SK-N-SH (cell line): ENCODE results near the gene BBX.

Experiments
- CTCF ChIP-seq: fragments of 200-600 bp; sonication (generic); IDR thresholded peaks from 2 replicates; pipeline ENCODE4 v1.6.1; 2017; ENCODE audit warnings: antibody characterized with exemption, mild to moderate bottlenecking, moderate library complexity
- EP300 ChIP-seq, 2 experiments: IDR thresholded peaks; 2 replicates each; pipeline versions ENCODE4 v1.4.0 to v1.6.1; 2012; ENCODE audit warnings: borderline replicate concordance in 1 of 2, low read depth in 1 of 2, low read length in 1 of 2
- FOXM1 ChIP-seq: IDR thresholded peaks from 2 replicates; pipeline ENCODE4 v1.4.0; 2012; ENCODE audit warnings: low read depth, mild to moderate bottlenecking
- JUND ChIP-seq: IDR thresholded peaks from 2 replicates; pipeline ENCODE4 v1.4.0; 2012
- MXI1 ChIP-seq: IDR thresholded peaks from 2 replicates; pipeline ENCODE4 v1.6.1; 2012; ENCODE audit warnings: mild to moderate bottlenecking, low read depth, low read length, improper control_type of control experiment
- NFIC ChIP-seq: IDR thresholded peaks from 2 replicates; pipeline ENCODE4 v1.4.0; 2012; ENCODE audit warnings: borderline replicate concordance
- PBX3 ChIP-seq: IDR thresholded peaks from 2 replicates; pipeline ENCODE4; 2012
- RFX5 ChIP-seq: IDR thresholded peaks from 2 replicates; pipeline ENCODE4 v1.6.1; 2012; ENCODE audit warnings: mild to moderate bottlenecking, improper control_type of control experiment, low read length
- SIN3A ChIP-seq: IDR thresholded peaks from 2 replicates; pipeline ENCODE4 v1.6.1; 2012; ENCODE audit warnings: low read depth, mild to moderate bottlenecking, low read length, moderate library complexity, borderline replicate concordance
- SMC3 ChIP-seq: IDR thresholded peaks from 2 replicates; pipeline ENCODE4 v1.6.1; 2012; ENCODE audit warnings: low read depth, low read length, improper control_type of control experiment
- USF2 ChIP-seq: fragments of 150-350 bp; IDR thresholded peaks from 2 replicates; pipeline ENCODE4 v1.6.1; 2017; ENCODE audit warnings: antibody characterized with exemption, low read length, low read depth, borderline replicate concordance
- ZBTB33 ChIP-seq: IDR thresholded peaks from 2 replicates; pipeline ENCODE4 v1.4.0; 2012; ENCODE audit warnings: low read depth, borderline replicate concordance

GRCh38 chr3:107531917-107532469, 9.2 kb downstream of the BBX start:
- TF ChIP-seq EP300 (IDR thresholded peaks at IDR 0.05; ENCODE audit: borderline replicate concordance in 1 of 2, low read depth in 1 of 2, low read length in 1 of 2) (no peak), USF2 (no peak), CTCF (no peak), JUND (no peak), SIN3A (no peak), MXI1 (no peak), PBX3 (no peak), RFX5 (no peak), ZBTB33 (no peak), NFIC (no peak), FOXM1 (no peak), SMC3 (no peak)
